RWPE1 (cell line): ENCODE measurements around the gene DCAF11.

Experiments used
- CTCF ChIA-PET: fragments of 350-600 bp; sonication (Branson Sonifier 250); formaldehyde crosslinking; extraction: SDS; loops from one replicate; lab custom pipeline; 2021; lab: Yijun Ruan, JAX
- POLR2A ChIA-PET: fragments of 400-600 bp; formaldehyde crosslinking; extraction: SDS; loops from one replicate; lab custom pipeline; 2020; ENCODE audit warnings: antibody characterized with exemption; ENCODE audit not compliant: low non-redundant PET; lab: Yijun Ruan, JAX
- DNase-seq: peaks from one replicate; pipeline ENCODE4 v3.0.0; 2012; ENCODE audit warnings: low spot score
- H3K27ac ChIP-seq: fragments of 450-650 bp; 2 replicates; pipeline ENCODE4 v1.5.1; 2017
- CTCF ChIP-seq: fragments of 450-650 bp; conservative IDR thresholded peaks from 2 replicates; pipeline ENCODE4 v1.5.1; 2017; ENCODE audit warnings: low read depth, mild to moderate bottlenecking

DCAF11 gene

GRCh38 chr14:24114532-24115421, at the start of gene DCAF11, which contains the start of gene NRL:
Gene DCAF11 (plus strand): TSS chr14:24114777. CDS start chr14:24115595, 818 bp downstream.
Gene NRL (minus strand): TSS chr14:24114949. CDS start chr14:24082848, 32,101 bp downstream.
- no peak for TF ChIP-seq CTCF
- POLR2A ChIA-PET, result interaction anchor here (0.7 to 2.0 kb wide), 10 partner anchors 9 to 769 kb away, joined by 3 to 12 read pairs (median 4); partner anchors contain the start of genes IRF9, PCK2, PSME1 and PSME2
- DNase-seq, result peak; percentile 99
- peak within 1 kb of the TSS; percentile 99 for H3K27ac ChIP-seq
- CTCF ChIA-PET, result no interaction called here

GRCh38 chr14:24064856-24065255, 49.7 kb upstream of the DCAF11 start:
- POLR2A ChIA-PET, result no interaction called here
- DNase-seq, result no peak
- TF ChIP-seq CTCF, result no peak
- H3K27ac ChIP-seq, result no peak overlapping the region
- CTCF ChIA-PET, result interaction anchor here (0.5 to 0.9 kb wide), 2 partner anchors 243 to 458 kb away, joined by 3 to 4 read pairs; partner anchors contain the start of gene CIDEB

GRCh38 chr14:24065408-24065807, 49.2 kb upstream of the DCAF11 start:
- no peak for DNase-seq
- ChIA-PET POLR2A (no interaction called here), CTCF (interaction anchor here (0.5 to 0.9 kb wide), 2 partner anchors 235 to 243 kb away, joined by 3 to 4 read pairs; partner anchors contain the start of gene CIDEB)

GRCh38 chr14:24066496-24067132, 48.0 kb upstream of the DCAF11 start:
- ChIA-PET POLR2A (no interaction called here), CTCF (interaction anchor here (1.1 kb wide), 1 partner anchor 24 kb away, joined by 3 read pairs; no protein-coding TSS in a partner anchor)
- no peak for DNase-seq
- TF ChIP-seq CTCF, result no peak
- no peak overlapping the region for H3K27ac ChIP-seq

More at GRCh38 chr14:24065408-24065807, 49.2 kb upstream of the DCAF11 start:
- no peak for TF ChIP-seq CTCF
- H3K27ac ChIP-seq, result no peak overlapping the region

GRCh38 chr14:24067133-24068082, 47.2 kb upstream of the DCAF11 start:
- ChIA-PET POLR2A (no interaction called here), CTCF (interaction anchor here (1.1 kb wide), 1 partner anchor 23 kb away, joined by 3 read pairs; no protein-coding TSS in a partner anchor)
- no peak for TF ChIP-seq CTCF
- DNase-seq, result no peak
- no peak overlapping the region for H3K27ac ChIP-seq
